Measurements from ENCODE around the gene TOPBP1.
"Not testable (repeated sequence)": the region's sequence is repeated elsewhere in the genome, so short reads cannot be mapped to it uniquely, and the experiment has no call there.

TOPBP1 gene

DNA sequence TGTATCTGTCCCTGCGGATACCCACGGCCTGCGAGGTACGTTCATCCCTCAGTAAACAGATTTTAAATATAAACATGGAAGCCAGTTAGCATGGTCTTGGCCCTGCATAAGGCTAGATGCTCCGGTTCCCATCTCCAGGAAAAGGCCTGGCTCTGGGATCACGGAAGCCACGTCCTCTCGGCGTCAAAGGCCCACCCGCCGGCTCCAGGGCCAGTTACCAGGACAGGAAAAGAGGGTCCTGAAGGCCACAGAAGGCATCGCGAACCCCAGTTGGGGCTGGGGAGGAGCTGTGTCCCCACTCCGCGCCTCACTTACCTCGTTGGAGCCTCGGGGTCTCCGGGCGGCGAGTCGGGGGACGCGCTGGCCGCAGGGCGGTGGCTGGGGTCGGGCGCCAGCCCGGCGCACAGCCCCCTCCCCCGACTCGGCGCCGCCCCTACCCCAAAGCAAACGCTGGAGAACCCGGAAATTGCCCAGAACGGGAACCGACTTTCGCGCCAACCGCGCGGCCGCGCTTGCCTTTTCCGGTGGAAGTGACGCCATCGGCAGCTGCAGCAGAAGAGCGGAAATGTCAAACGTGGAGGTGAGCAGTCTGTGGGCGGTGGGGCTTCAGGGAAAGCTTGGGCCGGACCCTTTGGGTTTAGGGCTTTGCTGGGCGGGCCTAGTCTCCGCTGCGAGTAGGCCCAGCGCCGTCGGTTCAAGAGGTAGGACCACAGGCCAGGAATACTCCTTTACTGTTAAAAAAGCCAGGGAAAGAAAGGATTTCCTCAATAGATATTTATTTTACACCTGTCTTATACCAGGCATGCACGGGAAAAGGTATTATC is at the start of gene TOPBP1:
Gene TOPBP1 (minus strand): TSS at position 488 of the 824 bp plus-strand sequence. CDS start 814 bp downstream, outside the sequence.
- peak; percentile 77 to 86 for DNase-seq (ENCODE audit: low read depth in 2 of 2)

DNA sequence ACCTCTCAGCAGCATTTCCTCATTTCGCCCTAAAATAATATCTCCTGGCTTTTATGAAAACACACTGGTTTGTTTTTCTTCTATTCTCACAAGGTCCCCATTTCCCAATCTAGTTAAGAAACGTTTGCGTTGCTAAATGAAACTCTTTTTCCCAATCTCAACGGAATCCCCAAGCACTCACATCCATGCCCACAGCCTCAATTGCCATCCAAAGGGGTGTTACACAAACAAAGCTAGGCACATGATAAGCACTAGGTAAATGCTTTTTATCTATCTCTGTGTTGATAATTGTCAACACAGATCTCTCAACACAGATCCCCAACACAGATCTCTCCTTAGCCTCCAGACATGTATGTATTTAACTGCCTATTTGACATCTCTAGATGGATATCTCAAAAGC is 49.3 kb upstream of the TOPBP1 start:
- no peak for DNase-seq (ENCODE audit: low read depth in 2 of 2)

DNA sequence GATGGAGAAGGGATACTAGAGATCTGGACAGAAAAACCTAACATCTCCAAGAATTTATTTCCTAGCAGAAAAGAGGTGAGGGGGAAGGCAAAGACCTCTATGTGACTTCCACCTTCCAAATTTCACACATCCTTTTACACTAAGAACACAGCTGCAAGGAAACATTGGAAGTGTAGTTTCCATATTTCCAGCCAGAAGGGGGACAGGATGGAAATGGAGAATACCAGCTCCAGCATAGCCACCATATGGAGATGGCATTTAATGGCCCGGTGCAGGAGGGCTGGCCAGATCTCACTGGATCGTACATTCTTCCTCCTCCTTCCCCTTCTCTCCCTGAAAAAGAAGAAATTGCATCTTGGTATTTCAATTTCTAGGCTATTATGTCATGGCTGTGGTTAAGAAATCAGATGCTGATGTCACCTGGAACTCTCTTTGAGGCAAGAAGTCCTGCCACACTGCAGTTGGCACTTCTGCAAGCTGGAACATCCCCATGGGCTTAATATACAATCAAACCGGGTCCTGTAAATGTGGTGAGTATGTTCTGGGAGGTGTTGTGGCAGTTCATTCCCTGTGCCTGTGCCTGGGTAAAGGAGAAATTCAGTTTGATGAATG is 47.5 kb upstream of the TOPBP1 start:
- no peak for DNase-seq (ENCODE audit: low read depth in 2 of 2)

DNA sequence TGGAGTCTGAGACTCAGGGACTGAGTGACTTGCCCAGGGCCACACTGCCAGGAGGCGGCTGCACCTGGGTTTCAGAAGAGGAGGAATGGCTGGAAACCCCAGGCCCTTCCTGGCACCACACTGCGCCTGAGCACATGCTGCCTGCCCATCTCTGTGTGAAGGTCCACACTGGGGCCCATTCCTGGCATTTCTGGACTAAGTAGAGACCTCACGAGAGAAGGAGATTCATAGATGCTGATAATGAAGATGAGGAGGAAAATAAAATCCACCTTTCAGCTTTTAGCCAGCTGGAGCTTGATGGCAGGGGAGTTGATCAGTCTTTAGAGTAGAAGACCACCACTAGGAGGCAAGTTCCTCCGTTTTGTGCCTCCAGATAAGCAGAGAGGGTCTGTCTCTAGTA is 44.3 kb upstream of the TOPBP1 start:
- no peak for DNase-seq (ENCODE audit: low read depth in 2 of 2)

DNA sequence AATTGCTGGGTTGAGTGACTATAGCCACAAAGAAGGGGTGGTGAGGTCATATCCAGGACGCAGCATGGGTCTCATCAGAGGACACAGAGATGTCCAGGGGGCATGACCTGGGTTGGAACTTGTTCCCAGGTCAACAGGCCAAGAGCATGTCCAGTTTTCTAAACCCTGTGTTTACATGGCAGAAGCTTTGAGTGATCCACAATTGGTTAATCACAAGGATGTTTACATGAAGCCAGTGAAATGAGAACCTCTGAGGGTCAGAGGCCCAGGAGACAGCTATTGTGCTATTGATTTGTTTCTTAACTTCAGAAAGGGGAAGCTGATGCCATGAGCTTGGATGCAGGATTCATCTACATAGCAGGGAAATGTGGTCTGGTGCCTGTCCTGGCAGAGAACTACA is 42.2 kb upstream of the TOPBP1 start:
- no peak for DNase-seq (ENCODE audit: low read depth in 2 of 2)

DNA sequence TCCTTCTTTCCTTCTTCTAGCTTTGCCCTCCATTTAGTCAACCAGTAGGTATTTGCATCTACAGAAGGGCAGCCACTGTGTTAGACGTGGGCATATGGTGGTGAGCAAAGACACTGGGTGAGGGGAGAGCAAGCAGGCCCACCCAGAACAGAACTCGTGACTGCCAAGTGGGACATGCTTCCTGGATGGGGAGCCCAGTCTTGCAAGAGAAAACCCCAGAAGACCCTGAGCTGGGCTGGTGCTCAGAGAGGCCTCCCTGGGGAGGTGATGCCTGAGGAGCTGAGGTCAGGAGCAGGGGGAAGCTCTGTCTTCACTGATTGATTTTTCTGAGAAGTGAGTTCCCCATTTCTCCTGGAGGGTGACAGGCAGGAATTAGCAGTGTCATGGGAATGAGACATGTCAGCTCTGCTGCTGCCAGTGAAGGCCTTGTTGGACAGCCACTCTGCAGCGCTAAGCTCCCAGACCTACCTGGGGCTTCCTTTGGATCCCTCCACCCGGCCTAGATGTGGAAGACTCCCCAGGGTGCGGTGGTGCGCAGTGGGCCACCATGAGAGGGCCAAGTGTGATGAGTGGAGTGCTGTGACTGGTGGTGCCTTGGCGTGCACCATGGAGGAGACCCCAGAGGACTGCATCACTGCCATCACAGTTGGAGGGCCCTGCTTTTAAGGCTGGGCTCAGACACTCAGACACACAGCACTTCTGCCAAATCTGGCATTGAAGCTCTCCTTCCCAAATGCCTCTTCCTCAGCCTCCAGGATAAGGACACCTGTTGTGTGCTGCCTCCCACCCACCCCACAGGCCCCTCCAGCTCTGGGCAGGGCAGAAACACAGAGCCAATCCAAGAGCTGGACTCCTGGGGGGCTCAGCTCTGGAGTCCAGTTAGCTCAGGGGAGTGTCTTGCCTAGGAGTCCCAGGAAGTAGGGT is 40.0 kb upstream of the TOPBP1 start:
- no peak for DNase-seq (ENCODE audit: low read depth in 2 of 2)

DNA sequence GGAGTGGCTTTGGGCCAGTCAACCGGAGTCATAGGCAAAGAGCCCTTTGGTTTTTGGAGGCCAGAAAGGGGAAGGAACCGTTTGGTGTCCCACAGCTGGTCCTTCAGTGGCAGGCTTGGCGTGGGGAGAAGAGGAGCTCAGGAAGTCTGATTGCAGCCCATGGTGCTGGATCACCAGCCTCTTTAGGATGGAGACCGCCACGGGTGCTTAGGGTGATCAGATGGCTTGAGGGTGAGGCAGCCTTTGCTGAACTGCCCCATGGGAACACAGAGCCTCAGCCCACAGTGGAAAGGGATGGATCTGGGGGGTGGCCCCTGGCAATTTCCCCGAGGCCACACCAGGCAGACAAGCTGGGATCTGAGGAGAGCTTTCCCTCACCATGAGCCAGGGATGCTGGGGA is 38.6 kb upstream of the TOPBP1 start:
- DNase-seq (ENCODE audit: low read depth in 2 of 2): no peak

DNA sequence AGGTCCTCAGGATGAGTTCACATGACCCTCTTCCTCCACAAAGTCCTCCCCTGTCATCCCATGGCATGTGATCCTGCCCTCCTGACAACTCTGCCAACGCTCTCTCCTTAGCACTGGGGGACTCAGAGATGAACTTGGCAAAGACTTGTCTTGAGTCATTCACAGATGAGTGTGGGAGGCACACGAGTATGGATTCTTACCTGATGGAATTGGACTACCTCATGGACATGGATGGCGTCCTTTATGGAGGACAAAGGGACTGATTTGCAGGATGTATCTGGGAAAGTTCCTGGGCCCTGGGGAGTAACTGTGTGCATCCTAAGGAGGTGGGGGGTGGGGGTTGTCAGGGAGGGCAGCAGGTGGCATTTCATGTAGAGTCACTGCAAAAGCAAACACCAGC is 38.2 kb upstream of the TOPBP1 start:
- DNase-seq (ENCODE audit: low read depth in 2 of 2): no peak

DNA sequence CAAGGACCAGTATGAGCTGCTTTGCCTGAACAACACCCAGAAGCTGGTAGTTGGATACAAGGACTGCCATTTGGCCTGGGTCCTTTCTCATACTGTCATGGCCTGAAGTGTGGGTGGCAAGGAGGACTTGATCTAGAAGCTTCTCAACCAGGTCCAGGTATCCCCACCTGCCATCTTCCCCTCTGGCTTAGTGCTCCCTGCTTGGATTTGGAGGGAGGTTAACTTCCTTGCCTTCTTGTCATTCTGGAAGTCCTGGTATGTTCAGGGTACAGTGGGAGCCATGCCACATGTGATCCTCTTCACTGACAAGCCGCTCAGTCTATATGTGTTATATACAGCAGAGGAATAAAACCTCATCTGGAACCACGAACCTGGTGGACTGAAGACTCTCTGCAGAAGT is 37.7 kb upstream of the TOPBP1 start:
- no peak for DNase-seq (ENCODE audit: low read depth in 2 of 2)

DNA sequence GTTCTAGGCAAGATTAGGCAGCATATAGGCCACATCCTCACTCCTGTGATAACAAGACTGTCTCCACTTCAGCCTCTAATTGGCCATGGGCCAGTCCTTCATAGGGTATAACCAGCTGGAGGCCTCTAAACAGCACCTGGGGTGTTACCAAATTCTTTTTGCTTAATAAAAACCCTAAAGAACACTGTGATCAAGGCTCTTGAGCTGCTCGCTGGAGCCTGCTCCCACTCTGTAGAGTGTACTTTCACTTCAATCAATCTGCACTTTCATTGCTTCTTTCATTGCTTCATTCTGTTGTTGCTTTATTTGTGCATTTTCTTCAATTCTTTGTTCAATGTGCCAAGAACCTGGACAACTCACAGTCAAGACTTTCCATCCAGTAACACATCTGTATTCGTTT is 36.2 kb upstream of the TOPBP1 start:
- DNase-seq (ENCODE audit: low read depth in 2 of 2): no peak

DNA sequence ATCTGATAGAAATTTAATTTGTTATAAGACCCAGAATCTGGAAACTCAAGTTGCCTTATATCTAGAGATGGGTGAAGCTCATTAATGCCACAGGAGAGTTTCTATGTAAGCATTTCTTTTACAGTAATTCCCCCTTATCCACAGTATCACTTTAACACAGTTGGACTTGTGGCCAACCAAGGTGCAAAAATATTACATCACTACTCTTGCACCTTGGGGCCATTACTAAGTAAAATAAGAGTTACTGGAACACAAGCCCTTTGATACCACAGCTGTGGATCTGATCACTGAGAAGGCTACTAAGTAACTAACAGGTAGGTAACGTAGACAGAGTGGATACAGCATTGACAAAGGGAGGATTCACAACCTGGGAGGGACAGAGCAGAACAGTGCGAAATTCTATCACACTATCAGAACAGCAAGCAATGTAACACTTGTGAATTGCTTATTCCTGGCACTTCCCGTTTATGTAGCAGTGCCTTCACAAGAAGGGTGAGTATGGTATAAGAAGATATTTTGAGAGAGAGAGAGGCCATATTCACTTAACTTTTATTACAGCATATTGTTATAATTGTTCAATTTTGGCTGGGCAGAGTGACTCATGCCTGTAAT is 33.9 kb upstream of the TOPBP1 start:
- DNase-seq (ENCODE audit: low read depth in 2 of 2): no peak

DNA sequence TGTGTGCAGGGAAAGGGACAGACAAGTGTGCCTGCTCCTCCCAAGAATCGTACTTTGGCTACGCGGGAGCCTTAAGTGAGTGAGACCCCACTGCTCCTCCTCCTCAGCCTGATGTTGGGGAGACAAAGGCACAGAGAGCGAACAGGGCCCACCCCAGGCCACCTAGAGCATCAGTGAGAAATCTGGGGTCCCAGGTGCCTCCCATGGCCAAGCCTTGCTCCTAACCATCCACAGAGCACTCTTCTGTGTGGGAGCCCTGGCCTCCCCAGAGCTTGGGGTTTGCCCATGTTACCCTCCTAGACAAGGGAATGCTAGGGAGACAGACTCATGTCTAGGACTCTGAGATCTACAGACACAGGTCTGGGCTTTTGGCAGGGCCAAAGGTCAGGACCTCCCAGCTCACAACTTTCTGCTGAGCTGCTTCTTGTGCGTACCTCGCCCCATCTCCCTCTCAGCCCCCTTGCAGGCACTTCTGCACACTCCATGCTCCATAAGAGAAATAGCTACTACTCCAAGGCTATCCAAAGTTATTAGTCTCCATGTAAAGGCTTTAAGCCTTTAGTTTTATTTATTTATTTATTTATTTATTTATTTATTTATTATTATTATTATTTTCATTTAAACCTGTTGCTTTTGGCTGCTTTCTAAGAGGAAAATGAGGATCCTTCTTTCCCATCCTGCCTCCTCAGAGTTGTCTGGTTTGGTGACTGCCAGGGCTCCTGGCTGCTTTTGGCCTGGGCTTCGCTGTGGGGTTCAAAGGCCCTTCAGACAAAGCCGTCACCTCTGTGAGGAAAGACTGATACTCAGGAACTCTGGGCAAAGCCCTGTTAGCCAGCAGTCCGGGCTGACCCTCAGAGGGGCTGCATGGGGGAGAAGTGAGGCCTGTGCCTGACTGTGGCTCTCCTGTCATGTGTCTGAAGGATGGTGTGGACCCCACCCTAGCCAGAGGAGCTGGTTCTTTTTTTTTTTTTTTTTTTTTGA is 32.8 kb upstream of the TOPBP1 start:
- DNase-seq (ENCODE audit: low read depth in 2 of 2): no peak

DNA sequence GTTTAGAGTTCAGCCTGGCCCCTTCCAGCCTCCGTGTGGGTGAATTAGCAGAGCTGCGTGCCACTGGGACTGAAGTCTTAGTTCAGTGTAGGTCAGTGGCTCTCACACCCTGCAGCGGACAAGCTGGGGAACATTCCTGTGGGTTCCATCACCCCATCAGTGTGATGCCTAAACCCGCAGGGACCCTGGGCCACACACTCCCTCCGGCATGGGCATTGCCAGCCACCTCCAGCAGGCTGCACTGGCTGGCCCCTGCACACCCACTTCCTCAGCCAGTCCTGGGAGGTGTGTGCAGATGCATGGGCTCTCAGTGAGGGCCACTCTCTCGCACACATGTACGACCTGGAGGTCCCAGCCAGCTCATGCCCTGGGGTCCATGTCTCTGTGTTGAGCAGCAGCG is 32.1 kb upstream of the TOPBP1 start:
- DNase-seq (ENCODE audit: low read depth in 2 of 2): no peak

DNA sequence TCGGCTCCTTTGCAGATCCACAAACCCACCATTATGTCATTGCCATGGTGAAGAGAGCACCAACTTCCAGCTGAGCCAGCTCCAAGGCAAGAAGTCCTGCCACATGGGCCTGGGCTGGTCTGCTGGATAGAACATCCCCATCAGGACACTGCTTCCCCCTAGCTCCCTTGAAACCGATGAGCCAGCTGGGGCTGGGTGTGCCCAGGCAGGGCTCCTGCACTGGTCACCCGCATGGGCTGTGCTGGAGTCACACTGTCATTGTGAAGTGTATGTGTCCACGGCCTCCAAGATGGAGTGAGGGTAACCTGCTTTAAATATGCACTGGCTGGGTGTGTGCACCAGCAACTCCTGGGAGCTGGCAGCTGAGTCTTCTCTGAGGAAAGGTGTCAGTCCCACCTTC is 31.0 kb upstream of the TOPBP1 start:
- DNase-seq (ENCODE audit: low read depth in 2 of 2): no peak

DNA sequence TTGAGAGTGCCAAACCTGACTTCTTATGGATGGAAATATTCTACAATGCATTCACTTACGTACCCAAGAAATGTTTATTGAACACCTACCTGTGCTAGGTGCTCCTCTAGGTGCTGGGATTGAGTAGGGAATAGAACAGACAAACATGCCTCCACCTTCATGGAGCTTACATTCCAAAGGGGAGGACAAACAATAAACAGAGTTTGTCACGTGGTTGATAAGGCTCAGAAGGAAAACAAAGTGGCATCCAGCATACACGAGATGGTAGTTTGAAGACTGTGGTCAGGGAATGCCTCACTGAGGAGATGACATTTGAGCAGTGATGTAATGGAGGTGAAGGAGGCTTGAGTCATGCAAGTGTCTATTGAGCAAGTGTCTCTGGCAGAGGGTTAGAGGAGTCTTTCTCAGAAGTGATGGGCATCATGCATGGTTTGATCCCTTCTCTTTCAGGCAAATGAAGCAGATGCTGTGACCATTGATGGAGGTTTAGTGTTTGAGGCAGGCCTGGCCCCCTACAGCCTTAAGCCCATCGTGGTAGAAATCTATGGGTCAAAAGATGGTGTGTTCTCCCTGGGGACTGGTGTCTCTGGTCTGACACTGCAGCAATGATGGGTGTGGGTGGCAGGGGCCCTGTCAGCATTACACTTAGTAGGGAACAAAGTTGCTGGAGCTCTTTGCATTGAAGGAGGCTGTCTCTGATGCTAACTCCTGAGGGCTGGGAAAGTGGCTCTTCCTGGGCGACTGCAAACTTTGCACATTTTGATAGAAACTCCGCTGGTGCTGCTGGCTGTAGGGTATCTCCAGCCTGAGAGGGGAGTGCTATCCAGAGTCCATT is 29.7 kb upstream of the TOPBP1 start:
- DNase-seq (ENCODE audit: low read depth in 2 of 2): no peak

DNA sequence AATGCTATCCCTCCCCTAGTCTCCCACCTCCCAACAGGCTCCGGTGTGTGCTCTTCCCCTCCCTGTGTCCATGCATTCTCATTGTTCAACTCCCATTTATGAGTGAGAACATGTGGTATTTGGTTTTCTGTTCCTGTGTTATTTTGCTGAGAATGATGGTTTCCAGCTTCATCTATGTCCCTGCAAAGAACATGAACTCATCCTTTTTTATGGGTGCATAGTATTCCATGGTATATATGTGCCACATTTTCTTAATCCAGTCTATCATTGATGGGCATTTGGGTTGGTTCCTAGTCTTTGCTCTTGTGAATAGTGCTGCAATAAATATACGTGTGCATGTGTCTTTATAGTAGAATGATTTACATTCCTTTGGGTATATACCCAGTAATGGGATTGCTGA is 16.3 kb upstream of the TOPBP1 start:
- DNase-seq (ENCODE audit: low read depth in 2 of 2): not testable (repeated sequence)

DNA sequence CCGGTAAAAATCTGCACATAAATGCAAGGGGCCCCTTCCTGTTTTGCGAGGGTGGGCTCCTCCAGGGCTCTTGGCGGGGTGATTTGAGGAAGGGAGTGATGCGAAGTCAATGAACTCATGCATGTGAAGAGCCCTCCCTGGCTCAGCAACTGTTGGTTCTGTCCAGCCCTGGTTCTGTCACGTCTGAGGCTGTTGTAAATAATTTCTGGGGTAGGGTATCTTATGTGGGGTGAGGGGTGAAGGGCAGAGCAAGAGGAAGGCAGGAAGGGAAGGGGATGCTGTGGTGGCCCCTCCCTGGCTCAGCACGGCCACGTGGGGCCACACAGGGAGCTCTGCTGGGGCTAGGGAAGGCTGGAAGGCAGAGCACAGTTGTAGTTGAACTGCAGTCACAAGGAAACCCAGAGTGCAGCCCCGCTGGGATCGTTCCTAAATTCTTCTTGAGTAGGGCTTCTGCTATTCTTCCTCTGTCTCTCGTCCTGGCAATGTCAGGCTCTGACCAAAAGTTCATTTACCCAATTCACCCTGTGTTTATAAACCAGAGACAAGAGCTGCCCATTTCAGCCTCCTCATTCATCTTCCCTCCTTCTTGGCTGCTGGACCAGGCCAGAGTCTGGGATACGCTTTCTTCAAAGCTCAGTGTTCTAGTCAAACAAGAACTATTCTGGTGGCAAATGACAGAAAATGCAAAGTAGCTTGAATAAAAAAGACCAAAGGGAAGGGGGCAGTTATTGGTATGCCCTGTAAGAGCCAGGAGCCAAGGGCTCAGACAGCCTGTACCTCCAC is 14.8 kb upstream of the TOPBP1 start:
- DNase-seq (ENCODE audit: low read depth in 2 of 2): no peak

DNA sequence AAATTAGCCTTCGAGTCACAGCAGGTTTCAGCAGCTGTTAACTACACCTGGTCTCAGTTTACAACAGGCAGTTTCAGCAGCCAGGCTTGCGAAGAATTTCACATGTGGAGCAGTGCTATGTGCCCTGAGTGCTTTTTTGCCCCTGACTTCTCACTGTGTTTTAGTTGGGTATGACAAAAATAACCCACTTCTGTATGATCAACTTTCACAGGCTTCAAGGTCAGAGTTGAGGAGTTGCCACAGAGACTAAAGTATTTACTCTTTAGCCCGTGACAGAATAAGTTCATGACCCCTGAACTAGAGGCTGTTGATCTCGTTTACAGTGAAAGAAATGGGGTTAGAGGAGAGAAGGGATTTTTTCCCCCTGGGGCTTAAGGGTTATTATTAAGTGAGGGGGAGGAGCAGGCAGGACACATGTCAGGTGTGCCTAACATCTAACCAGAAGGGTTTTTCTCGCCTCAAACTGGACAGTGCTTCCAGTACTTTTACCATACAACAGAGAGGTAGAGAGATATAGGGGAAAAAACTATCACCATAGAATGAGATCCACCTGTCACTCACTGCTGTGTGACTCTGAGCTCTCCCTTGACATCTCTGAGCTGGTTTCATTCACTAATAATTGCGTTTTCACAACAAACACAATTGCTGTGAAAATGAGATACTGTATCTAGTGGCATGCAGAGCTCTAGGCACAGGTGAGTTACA is 14.0 kb upstream of the TOPBP1 start:
- DNase-seq (ENCODE audit: low read depth in 2 of 2): no peak

Measured in stimulated activated CD8-positive, alpha-beta memory T cell treated with anti-CD3 and anti-CD28 coated beads, Interleukin-2, amount 100 ng/mL, for 48 hours (primary cell).